Breast epithelium (tissue), 4 donors: Measurements from ENCODE around the gene NUP98. TPM values are rescaled to one million over a fixed set of nuclear protein-coding genes. Genes with fewer than 3 reads are reported as not detected.

Source experiments
- DNase-seq, 2 donors: peaks; one replicate each; pipeline ENCODE4 v3.0.0-alpha.2; 2019; ENCODE audit warnings: low spot score in 2 of 2
- H3K27ac ChIP-seq, 2 donors: fragments of 200-600 bp; sonication (generic) in 1 of 2; one replicate each; pipeline ENCODE4 v1.5.1; 2016 to 2019; ENCODE audit warnings: mild to moderate bottlenecking in 1 of 2
- H3K27me3 ChIP-seq, 2 donors: fragments of 200-600 bp; sonication (generic) in 1 of 2; one replicate each; pipeline versions ENCODE4 v1.5.1 to v1.6.0; 2017 to 2019; ENCODE audit warnings: control low read depth in 1 of 2, mild to moderate bottlenecking in 1 of 2
- H3K36me3 ChIP-seq: fragments of 200-600 bp; one replicate; pipeline ENCODE4 v1.5.1; 2019
- H3K4me1 ChIP-seq, 2 donors: fragments of 200-600 bp; sonication (generic); one replicate each; pipeline ENCODE4 v1.5.1; 2016 to 2019; ENCODE audit warnings: control low read depth in 1 of 2
- H3K4me3 ChIP-seq, 3 donors: fragments of 200-600 bp; sonication (generic); 1 replicate in 2 of 3; 2 replicates in 1 of 3; pipeline ENCODE4 v1.5.1; 2016 to 2019; ENCODE audit warnings: mild to moderate bottlenecking in 3 of 3, moderate library complexity in 2 of 3
- H3K9me3 ChIP-seq, 2 donors: fragments of 200-600 bp; sonication (generic) in 1 of 2; one replicate each; pipeline ENCODE4 v1.5.1; 2016 to 2019; ENCODE audit warnings: control low read depth in 1 of 2
- POLR2A ChIP-seq: fragments of 450-650 bp; IDR thresholded peaks from one replicate; pipeline ENCODE4 v1.6.1; 2016; ENCODE audit warnings: antibody characterized with exemption, mild to moderate bottlenecking, moderate library complexity
- POLR2AphosphoS5 ChIP-seq, 3 donors: sonication (generic); formaldehyde crosslinking; IDR thresholded peaks; one replicate each; pipeline ENCODE4 v1.6.1; 2017; ENCODE audit warnings: antibody characterized with exemption in 3 of 3
- intact Hi-C: fragments of 100-400 bp; cut with DNase I; formaldehyde crosslinking; loops from one replicate; pipeline ENCODE4 v1.15.1; 2023; ENCODE audit warnings: low total_unique reads
- total RNA-seq, 3 donors: library from RNA; depleted of rRNA; stranded (reverse); fragments of >200 nt; gene quantifications; one replicate each; pipeline ENCODE4 v1.1.0, GENCODE V29; 2016
- TF ChIP-seq, protein P1 (sequence below), 3 donors: fragments of 450-650 bp; IDR thresholded peaks; one replicate each; pipeline ENCODE4 v1.5.1; 2016 to 2017; ENCODE audit warnings: antibody characterized with exemption in 3 of 3, mild to moderate bottlenecking in 3 of 3, moderate library complexity in 3 of 3

Gene NUP98
- total RNA-seq, 3 donors from 2014 or later = 98.1 to 178 (median 142) TPM

DNA sequence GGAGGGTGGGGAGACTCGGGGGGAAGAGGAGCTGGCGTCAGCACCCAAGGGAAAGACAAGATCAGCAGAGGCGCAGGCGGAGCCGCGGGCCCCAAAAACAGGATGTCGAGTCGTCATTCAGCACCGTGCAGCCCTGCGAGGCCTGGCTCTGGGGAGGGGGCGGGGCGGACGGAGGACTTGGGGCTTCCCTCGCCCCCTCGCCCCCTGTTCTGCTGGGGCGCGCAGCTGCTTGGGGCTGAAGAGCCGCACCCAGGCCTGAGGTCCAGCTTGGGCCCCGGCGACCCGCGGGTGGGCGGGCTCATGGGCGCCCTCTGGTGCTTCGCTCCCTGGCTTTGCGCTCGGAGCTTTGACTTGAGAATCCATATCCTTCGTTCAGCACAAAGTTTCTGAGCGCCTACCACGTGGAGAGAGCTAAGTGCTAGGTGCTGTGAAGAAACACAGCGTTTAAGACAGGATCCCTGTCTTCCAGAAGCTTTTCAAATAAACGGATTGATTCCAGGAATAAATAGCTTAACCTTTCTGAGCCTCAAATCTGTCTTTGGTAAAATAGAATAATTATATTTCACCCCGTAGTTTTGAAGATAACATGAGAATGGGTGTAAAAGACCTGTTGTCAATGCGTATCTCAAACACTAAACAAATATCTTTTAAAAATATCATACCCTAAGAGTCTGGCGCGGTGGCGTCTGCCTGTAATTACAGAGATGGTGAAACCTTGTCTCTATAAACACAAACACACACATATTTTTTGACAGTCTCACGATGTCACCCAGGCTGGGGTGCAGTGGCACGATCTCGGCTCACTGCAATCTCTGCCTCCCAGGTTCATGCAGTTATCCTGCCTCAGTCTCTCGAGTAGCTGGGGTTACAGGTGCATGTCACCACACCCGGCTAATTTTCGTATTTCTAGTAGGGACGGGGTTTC is 44.3 kb upstream of the NUP98 start:
- H3K4me1 ChIP-seq = peaks cover 0 to 10% of the 10 kb centered on the region in 2 donors
- no peaks in the 10 kb centered on the region for H3K36me3 ChIP-seq
- H3K4me3 ChIP-seq = peak overlapping the region; percentile 72 to 86 (median 83)
- H3K27me3 ChIP-seq = no peaks in the 10 kb centered on the region
- intact Hi-C loops = no loop called here
- peak; percentile 71 to 80 for DNase-seq
- H3K9me3 ChIP-seq = no peaks in the 10 kb centered on the region
- peak overlapping the region; percentile 98 for H3K27ac ChIP-seq
- TF ChIP-seq POLR2A (no peak), POLR2AphosphoS5 (IDR thresholded peaks at IDR 0.05) (peak; percentile 51 to 66 (median 61))
- TF ChIP-seq, protein P1, sequence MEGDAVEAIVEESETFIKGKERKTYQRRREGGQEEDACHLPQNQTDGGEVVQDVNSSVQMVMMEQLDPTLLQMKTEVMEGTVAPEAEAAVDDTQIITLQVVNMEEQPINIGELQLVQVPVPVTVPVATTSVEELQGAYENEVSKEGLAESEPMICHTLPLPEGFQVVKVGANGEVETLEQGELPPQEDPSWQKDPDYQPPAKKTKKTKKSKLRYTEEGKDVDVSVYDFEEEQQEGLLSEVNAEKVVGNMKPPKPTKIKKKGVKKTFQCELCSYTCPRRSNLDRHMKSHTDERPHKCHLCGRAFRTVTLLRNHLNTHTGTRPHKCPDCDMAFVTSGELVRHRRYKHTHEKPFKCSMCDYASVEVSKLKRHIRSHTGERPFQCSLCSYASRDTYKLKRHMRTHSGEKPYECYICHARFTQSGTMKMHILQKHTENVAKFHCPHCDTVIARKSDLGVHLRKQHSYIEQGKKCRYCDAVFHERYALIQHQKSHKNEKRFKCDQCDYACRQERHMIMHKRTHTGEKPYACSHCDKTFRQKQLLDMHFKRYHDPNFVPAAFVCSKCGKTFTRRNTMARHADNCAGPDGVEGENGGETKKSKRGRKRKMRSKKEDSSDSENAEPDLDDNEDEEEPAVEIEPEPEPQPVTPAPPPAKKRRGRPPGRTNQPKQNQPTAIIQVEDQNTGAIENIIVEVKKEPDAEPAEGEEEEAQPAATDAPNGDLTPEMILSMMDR (IDR thresholded peaks at IDR 0.05) = peak; percentile 8 to 65 (median 54)

DNA sequence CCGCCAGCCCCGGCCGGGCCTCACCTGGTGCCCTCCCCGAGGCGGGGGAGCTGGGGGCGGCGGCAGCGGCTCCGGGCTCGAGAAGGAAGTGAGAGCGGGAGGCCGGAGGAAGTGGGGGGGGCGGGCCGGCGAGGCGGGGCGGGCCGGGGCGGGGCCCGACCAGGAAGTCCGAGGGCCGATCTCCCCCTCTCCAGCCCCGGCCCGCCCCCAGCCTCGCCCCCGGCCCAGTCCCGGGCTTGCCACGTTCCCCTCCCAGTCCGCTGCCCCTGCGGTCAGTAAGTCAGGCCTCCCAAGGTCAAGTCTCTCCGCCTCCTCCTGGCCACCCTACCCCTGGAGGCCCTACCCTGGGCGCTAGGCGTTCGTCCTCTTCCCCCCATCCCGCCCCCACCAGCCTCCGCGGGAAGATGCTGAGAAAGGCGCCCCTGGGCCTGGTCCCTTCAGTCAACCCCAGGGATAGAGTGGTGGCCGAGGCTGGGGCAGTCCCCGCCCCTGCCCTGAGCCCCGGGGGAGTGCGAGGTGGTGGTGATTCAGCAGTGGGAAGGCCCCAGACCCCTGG is 43.6 kb upstream of the NUP98 start, which contains the start of gene RHOG:
Gene RHOG (minus strand): TSS at position 90 of the 556 bp plus-strand sequence. CDS start 12,821 bp downstream, outside the sequence.
- peak within 1 kb of the TSS; percentile 98 for H3K27ac ChIP-seq
- H3K36me3 ChIP-seq = no peaks in the 10 kb centered on the region
- intact Hi-C loops = no loop called here
- no peak for TF ChIP-seq POLR2A
- no peak for TF ChIP-seq POLR2AphosphoS5 (IDR thresholded peaks at IDR 0.05)
- TF ChIP-seq, protein P1 (IDR thresholded peaks at IDR 0.05) = no peak
- no peaks in the 10 kb centered on the region for H3K27me3 ChIP-seq
- peak; percentile 73 to 75 for DNase-seq
- H3K9me3 ChIP-seq = no peaks in the 10 kb centered on the region
- peaks cover 0 to 10% of the 10 kb centered on the region in 2 donors for H3K4me1 ChIP-seq
- H3K4me3 ChIP-seq = peak within 1 kb of the TSS; percentile 72 to 86 (median 83)

DNA sequence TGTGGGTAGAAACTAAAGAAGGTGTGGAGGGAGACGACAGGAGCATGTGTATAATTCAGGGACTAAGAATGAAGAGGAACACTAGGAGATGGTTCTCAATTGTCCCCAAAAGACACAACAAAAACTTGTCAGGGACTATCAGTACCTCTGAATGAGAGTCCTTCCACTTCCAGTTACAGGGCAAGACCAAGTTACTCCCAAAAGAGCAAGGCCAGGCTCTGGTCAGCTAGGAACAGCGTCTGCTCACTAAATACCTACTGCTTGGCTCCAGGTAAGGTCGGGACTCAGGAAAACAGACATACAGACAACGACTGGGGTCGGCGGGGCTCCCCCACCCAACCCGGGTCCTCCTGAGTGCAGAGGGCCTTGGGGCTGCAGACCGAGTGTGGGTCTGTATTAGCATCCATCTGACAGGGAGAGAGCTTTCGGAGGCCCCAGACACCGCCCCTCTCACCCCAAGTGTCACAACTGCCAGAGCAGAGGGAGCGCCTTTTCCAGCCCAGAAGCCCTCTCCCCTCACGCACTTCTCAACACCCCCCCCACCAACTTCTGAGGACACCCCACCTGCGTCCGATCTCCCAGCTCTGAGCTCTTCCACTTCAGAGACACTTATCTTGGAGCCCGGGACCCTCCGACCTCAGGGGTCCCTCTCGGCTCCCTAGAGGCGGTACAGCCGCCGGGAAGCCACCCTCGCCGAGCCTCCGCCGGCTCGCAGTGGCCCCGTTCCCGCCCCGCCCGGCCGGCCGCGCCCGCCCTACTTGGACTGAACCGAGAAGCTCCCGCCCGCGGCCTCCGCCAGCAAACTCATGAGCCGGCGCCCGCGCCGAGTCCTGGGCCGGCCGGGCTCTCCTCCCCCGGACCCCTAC is 42.9 kb upstream of the NUP98 start:
- TF ChIP-seq POLR2AphosphoS5 (IDR thresholded peaks at IDR 0.05) = no peak
- TF ChIP-seq, protein P1 (IDR thresholded peaks at IDR 0.05) = no peak
- no peak for TF ChIP-seq POLR2A
- intact Hi-C loops = no loop called here

DNA sequence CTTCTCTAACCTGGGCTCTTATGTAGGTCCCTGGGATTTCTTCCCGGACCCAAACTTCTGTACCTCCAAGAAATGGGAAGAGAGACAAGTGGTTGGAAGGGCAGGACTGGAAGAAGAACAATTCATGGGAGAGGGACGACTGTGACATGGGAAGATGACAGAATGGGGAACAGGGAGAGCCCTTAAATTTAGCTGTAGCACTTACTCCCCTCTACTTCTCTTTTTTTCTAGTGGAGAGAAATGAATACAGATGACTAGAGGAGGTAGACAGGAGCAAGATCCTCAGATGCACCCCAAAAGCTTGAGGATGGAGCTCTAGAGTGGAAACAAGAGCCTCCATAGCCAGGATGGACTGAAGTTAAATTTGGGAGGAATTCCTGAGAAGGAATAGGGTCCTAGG is 41.1 kb upstream of the NUP98 start:
- intact Hi-C loops = no loop called here
- peaks cover 0 to 10% of the 10 kb centered on the region in 2 donors for H3K4me1 ChIP-seq
- H3K27me3 ChIP-seq = no peaks in the 10 kb centered on the region
- H3K4me3 ChIP-seq = no peak overlapping the region
- no peaks in the 10 kb centered on the region for H3K9me3 ChIP-seq
- TF ChIP-seq POLR2A (no peak), POLR2AphosphoS5 (IDR thresholded peaks at IDR 0.05) (no peak)
- TF ChIP-seq, protein P1 (IDR thresholded peaks at IDR 0.05) = no peak
- peak overlapping the region in 1 of 2 donors; percentile 6 for H3K27ac ChIP-seq
- no peaks in the 10 kb centered on the region for H3K36me3 ChIP-seq
- no peak for DNase-seq

More for the DNA sequence above, 42.9 kb upstream of the NUP98 start:
- H3K36me3 ChIP-seq = no peaks in the 10 kb centered on the region
- peak overlapping the region; percentile 72 to 86 (median 83) for H3K4me3 ChIP-seq
- H3K27ac ChIP-seq = peak overlapping the region; percentile 98
- H3K9me3 ChIP-seq = no peaks in the 10 kb centered on the region
- DNase-seq = no peak
- no peaks in the 10 kb centered on the region for H3K27me3 ChIP-seq
- H3K4me1 ChIP-seq = peaks cover 0 to 10% of the 10 kb centered on the region in 2 donors
